WERI-Rb-1 (cell line): ENCODE measurements around the gene RIC1.

Experiments
- DNase-seq: peaks from one replicate; pipeline ENCODE4 v3.0.0-alpha.2; 2020
- H3K27ac ChIP-seq: fragments of 250-450 bp; sonication (Bioruptor Pico); 2 replicates; pipeline ENCODE4 v1.5.1; 2020; ENCODE audit warnings: mild to moderate bottlenecking, moderate library complexity
- H3K27me3 ChIP-seq: fragments of 250-450 bp; sonication (Bioruptor Pico); 2 replicates; pipeline ENCODE4 v1.5.1; 2021; ENCODE audit warnings: mild to moderate bottlenecking, low read depth, moderate library complexity; ENCODE audit not compliant: insufficient read depth, severe bottlenecking
- H3K36me3 ChIP-seq: fragments of 250-450 bp; sonication (Bioruptor Pico); 2 replicates; pipeline ENCODE4 v1.5.1; 2020; ENCODE audit warnings: mild to moderate bottlenecking, moderate library complexity
- H3K4me3 ChIP-seq: 2 replicates; pipeline ENCODE4 v1.5.1; 2011; ENCODE audit warnings: low read depth, mild to moderate bottlenecking, control low read depth, low read length
- H3K9me3 ChIP-seq: fragments of 250-450 bp; sonication (Bioruptor Pico); 2 replicates; pipeline ENCODE4 v1.5.1; 2021; ENCODE audit warnings: mild to moderate bottlenecking, moderate library complexity; ENCODE audit not compliant: severe bottlenecking
- CTCF ChIP-seq: IDR thresholded peaks from 2 replicates; pipeline ENCODE4 v1.5.1; 2011; ENCODE audit warnings: low read depth, mild to moderate bottlenecking, control low read depth, inconsistent platforms, low read length

RIC1 gene

GRCh38 chr9:5805478-5805877 is 176.6 kb downstream of the RIC1 start:
- no peaks in the 10 kb centered on the region for H3K27me3 ChIP-seq
- DNase-seq = no peak
- no peak for TF ChIP-seq CTCF
- no peaks in the 10 kb centered on the region for H3K36me3 ChIP-seq
- H3K9me3 ChIP-seq = no peaks in the 10 kb centered on the region
- no peak overlapping the region for H3K4me3 ChIP-seq
- no peak overlapping the region for H3K27ac ChIP-seq

- DNase-seq = no peak
- H3K27ac ChIP-seq = no peak overlapping the region
- TF ChIP-seq CTCF = no peak
- no peaks in the 10 kb centered on the region for H3K9me3 ChIP-seq
- H3K36me3 ChIP-seq = no peaks in the 10 kb centered on the region
- no peak overlapping the region for H3K4me3 ChIP-seq
- H3K27me3 ChIP-seq = no peaks in the 10 kb centered on the region
Observed at GRCh38 chr9:5811751-5812150, 182.8 kb downstream of the RIC1 start.

- H3K9me3 ChIP-seq = no peaks in the 10 kb centered on the region
- no peaks in the 10 kb centered on the region for H3K36me3 ChIP-seq
- no peaks in the 10 kb centered on the region for H3K27me3 ChIP-seq
- no peak overlapping the region for H3K27ac ChIP-seq
- DNase-seq = no peak
- no peak overlapping the region for H3K4me3 ChIP-seq
- TF ChIP-seq CTCF = no peak
Observed at GRCh38 chr9:5813824-5814223, 184.9 kb downstream of the RIC1 start.

GRCh38 chr9:5815461-5815860 is 186.6 kb downstream of the RIC1 start:
- no peak for TF ChIP-seq CTCF
- Histone ChIP-seq H3K27ac (no peak overlapping the region), H3K36me3 (no peaks in the 10 kb centered on the region), H3K9me3 (no peaks in the 10 kb centered on the region), H3K27me3 (no peaks in the 10 kb centered on the region), H3K4me3 (no peak overlapping the region)
- no peak for DNase-seq

- H3K27ac ChIP-seq = no peak overlapping the region
- no peaks in the 10 kb centered on the region for H3K9me3 ChIP-seq
- H3K4me3 ChIP-seq = no peak overlapping the region
- DNase-seq = no peak
- H3K27me3 ChIP-seq = no peaks in the 10 kb centered on the region
- no peak for TF ChIP-seq CTCF
- H3K36me3 ChIP-seq = no peaks in the 10 kb centered on the region
Observed at GRCh38 chr9:5817862-5818261, 189.0 kb downstream of the RIC1 start.

- Histone ChIP-seq H3K9me3 (no peaks in the 10 kb centered on the region), H3K4me3 (no peak overlapping the region), H3K36me3 (0 out of 2 replicates have a peak, but pooled peaks cover 3% of the 10 kb centered on the region), H3K27me3 (no peaks in the 10 kb centered on the region), H3K27ac (no peak overlapping the region)
- DNase-seq = no peak
- no peak for TF ChIP-seq CTCF
Observed at GRCh38 chr9:5818424-5819142, 189.7 kb downstream of the RIC1 start.
